HG02852 (cell line): Measurements from ENCODE around the gene TM9SF2.
"Not testable (repeated sequence)": the region's sequence is repeated elsewhere in the genome, so short reads cannot be mapped to it uniquely, and the experiment has no call there.

Experiments
- ATAC-seq: cut with Tn5 transposase; IDR thresholded peaks from one replicate; pipeline ENCODE4 v1.9.1; 2021; ENCODE audit warnings: mild to moderate bottlenecking, moderate library complexity; ENCODE audit not compliant: unreplicated experiment

The TM9SF2 gene

DNA sequence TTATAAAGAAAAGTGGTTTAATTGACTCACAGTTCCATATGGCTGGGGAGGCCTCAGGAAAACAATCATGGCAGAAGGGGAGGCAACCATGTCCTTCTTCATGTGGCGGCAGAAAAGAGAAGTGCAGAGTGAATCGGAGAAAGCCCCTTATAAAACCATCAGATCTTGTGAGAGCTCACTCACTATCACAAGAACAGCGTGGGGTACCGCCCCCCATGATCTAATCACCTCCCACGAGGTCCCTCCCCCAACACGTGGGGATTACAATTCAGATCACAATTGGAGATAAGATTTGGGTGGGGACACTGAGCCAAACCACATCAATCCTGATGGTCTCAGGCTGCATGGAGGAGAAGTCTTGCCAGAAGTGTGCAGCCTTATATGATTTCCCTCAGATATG, 26.0 kb downstream of the TM9SF2 start:
- no peak for ATAC-seq

DNA sequence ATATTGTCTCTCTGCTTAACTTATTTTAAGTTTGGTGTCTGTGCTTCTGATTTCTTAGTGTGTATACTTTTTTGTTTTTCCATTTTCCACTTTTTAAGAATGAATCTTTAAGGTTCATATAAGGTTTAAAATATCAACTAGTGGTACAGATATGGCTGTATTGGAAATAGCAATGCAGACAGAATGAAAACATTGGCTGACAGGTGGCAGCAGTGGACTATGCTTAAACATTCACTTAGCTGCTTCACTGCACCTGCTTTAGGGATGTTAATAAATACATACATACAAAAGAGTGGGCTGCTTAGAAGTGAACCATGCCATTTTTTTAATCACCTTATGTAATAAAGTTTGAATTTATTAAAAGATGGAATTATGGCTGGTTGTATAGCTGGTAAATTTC, 27.3 kb downstream of the TM9SF2 start:
- no peak for ATAC-seq

DNA sequence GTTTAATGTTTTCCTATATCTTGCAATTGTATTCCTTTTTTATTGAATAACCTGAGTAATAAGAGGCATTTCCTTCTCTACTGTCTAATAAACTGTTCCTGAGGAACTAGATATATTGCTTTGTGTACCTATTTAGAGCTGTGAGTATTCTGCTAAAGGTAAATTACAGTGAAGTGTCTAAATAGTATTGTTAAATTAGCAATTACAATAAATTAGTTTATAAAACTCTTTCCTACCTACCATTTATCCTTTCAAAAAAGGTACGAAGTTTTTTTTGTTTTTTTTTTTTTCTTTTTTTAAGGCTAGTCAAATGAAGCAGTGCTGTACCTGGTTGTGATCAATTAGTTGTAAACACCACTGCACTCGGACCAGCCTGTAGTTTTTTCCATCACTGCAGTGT, 34.8 kb downstream of the TM9SF2 start:
- no peak for ATAC-seq

DNA sequence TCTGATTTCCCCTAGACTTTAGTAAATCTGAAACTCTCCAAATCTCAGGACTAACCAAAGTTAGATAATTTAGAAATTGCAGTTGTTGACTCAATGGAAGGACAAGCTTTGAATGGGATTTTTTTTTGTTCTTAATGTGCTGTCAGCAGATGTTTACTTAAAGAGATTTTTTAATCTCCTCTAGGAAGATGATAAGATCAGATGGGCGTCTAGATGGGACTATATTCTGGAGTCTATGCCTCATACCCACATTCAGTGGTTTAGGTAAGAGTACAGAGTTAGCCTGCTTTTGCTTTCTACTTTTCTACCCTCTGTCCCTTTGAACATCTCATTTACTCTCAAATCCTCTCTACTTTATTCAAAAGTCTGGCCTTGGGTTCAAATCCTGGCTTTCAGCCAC, 39.3 kb downstream of the TM9SF2 start:
- no peak for ATAC-seq

GRCh38 chr13:99542788-99543406, 41.6 kb downstream of the TM9SF2 start:
- peak; percentile 99 for ATAC-seq

- no peak for ATAC-seq
These were observed 44.1 kb downstream of the TM9SF2 start for GRCh38 chr13:99545361-99545760.

DNA sequence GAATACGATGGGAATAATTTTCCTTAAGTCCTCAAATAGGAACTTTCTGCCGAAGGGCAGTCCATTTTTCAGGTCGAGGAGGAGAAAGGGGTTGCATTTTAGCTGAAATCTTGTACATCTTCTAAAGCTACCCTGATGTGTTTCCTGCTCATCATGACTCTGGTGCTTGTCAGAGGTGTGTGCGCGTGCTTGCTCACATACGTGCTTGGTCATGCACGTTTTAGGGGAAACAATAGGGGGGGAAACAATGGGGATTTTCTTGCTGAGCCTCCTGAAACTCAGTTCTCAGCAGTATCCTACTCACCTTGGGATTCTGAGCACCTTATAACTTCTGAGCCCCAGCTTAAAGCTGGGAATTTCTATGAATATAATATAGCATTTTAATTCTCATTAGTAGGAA, 44.7 kb downstream of the TM9SF2 start:
- ATAC-seq = no peak

- no peak for ATAC-seq
These were observed 45.6 kb downstream of the TM9SF2 start for GRCh38 chr13:99546878-99547277.

GRCh38 chr13:99548448-99548847, 47.2 kb downstream of the TM9SF2 start:
- peak; percentile 84 for ATAC-seq

GRCh38 chr13:99553033-99553432, 51.8 kb downstream of the TM9SF2 start:
- ATAC-seq = no peak

DNA sequence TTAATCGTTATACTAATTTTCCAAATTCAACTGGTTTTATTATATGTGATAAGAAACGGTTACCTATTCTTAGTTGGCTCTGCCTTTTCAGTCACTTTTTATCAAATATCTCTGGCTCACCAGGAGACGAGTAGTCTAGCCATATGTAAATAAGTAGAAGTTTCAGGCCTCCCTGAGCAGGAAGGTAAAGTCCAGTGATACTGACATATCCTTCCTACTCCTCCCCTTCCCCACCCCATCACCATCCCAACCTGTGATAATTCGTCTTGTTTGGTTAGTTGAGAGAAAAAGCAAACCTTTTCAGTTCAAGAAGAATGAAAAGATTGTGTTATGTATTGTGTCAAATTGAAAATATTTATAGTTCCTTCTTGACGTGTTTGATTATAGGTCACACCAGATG, 53.9 kb downstream of the TM9SF2 start:
- ATAC-seq = no peak

GRCh38 chr13:99556867-99557443, 55.7 kb downstream of the TM9SF2 start:
- no peak for ATAC-seq

GRCh38 chr13:99558570-99559180, 57.4 kb downstream of the TM9SF2 start:
- no peak for ATAC-seq

- ATAC-seq = no peak
These were observed 58.3 kb downstream of the TM9SF2 start for GRCh38 chr13:99559560-99559959.

DNA sequence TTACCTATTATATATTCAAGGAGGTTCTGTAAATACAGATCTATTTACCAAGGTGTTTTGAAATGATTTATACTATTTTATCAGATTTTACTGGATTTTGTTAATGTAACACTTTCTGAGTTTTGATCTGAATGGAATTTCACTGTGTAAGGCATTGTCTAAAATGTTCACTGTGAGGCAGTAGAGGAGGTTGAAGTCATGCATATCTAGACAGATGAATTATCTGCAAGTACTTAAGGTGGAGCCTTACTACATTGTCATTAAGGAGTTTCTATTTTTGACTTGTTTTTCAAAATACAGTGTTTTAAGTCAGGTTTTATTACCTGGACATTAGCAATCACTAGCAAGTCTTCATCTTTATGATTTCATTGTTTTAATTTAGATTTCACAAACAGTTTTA, 62.1 kb downstream of the TM9SF2 start:
- no peak for ATAC-seq

DNA sequence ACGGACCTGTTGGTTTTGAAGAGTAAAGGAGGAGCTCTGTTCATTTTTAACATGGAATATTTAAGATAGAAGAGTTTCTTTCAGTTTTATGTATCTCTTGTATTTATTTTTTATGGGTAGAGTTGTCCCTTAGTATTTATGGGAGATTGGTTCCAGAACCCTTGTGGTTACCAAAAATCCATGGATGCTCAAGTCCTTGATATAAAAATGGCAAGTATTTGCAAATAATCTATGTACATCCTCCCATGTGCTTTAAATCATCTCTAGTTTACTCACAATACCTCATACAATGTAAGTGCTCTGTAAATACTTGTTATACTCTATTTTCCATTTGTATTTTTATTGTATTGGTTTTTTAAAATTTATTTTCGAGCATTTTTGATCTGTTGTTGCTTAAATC, 63.1 kb downstream of the TM9SF2 start:
- no peak for ATAC-seq

GRCh38 chr13:99565478-99566124, 64.3 kb downstream of the TM9SF2 start:
- no peak for ATAC-seq

DNA sequence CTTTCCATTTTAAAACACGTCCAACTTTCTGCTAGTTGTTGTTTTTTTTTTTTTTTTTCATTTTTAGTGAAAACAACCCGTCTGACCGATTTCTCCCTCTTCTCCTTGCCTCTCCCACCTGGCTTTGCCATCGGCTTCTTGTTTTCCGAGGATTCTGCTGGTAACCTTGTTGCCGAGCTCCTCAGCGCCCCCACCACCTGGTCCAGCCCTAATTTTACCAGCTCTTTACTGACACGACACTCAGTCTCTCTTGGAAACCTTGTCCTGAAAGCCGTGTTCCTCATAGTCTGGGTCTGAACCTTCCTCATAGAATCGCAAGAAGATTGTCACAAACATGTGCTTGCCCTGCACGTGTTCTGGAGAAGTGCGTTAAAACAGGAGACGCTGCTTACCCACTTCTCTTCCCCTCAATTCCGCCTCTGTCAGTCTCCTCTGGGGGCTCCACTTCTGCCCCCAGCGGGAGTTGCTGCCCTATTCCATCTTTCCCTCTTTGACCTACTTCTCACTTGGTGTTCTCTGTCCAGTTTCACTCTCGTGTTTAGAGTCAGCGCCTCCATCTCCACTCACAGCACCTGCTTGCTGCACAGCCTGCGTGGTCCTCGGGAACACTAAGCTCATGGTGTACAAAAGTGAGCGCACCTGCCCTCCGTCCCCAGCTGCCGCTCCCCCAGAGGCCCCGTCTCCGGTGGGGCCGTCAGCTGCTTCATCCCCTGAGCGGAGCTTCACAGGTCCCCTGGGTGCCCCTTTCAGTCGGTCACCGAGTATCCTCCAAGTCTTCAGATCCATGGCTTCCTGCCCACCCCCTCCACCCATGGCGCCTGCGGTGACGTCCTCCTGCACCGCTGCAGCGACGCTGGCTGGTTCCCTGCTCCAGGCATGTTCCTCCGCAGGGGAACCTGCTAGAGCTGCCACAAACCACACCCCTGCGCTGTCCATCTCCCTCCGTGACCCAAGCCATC, 65.1 kb downstream of the TM9SF2 start:
- no peak for ATAC-seq

DNA sequence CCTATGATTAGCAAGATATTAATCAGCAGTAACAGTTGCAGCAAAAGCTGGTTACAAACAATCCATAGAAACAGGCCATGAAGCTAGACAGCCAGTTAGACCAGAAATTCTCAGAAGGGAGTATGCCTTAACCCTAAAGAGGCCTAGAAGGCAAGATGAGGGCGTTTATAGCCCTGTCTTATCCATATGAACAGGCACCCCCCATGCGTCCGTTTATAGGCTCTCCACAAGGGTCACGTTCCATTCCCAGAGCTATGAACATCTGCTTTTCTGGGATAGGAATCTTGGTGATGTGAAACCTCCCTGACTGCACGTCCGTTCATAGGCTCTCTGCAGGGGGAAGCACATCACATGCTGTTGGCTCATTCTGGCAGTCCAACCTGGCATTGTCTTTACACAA, 67.6 kb downstream of the TM9SF2 start:
- ATAC-seq = not testable (repeated sequence)

- ATAC-seq = no peak
These were observed 70.9 kb downstream of the TM9SF2 start for GRCh38 chr13:99572131-99572530.

- ATAC-seq = no peak
These were observed 71.6 kb downstream of the TM9SF2 start for GRCh38 chr13:99572921-99573320.
